Nephron (organoid): ENCODE results near the gene PROC.

Source experiments
- H3K27ac Mint-ChIP-seq, 3 experiments: 2 replicates each; pipeline ENCODE4 v1.8.0; 2020; ENCODE audit warnings: mixed read lengths in 3 of 3, mild to moderate bottlenecking in 2 of 3, moderate library complexity in 1 of 3
- H3K27me3 Mint-ChIP-seq: 2 replicates; pipeline ENCODE4 v1.8.0; 2021; ENCODE audit warnings: low read depth, mild to moderate bottlenecking, moderate library complexity, mixed read lengths
- H3K36me3 Mint-ChIP-seq: 2 replicates; pipeline ENCODE4 v1.8.0; 2020; ENCODE audit warnings: low read depth, mixed read lengths
- H3K4me1 Mint-ChIP-seq: 2 replicates; pipeline ENCODE4 v1.8.0; 2020; ENCODE audit warnings: mixed read lengths
- H3K4me3 Mint-ChIP-seq, 3 experiments: 2 replicates each; pipeline ENCODE4 v1.8.0; 2020; ENCODE audit warnings: mild to moderate bottlenecking in 3 of 3, mixed read lengths in 3 of 3, moderate library complexity in 2 of 3
- H3K9me3 Mint-ChIP-seq: 2 replicates; pipeline ENCODE4 v1.8.0; 2020; ENCODE audit warnings: mixed read lengths
- TF ChIP-seq, protein P1 (sequence below), 3 experiments: fragments of 200-600 bp; sonication (generic); IDR thresholded peaks; one replicate each; pipeline ENCODE4 v1.5.0; 2021; ENCODE audit warnings: antibody characterized with exemption in 3 of 3; ENCODE audit not compliant: unreplicated experiment in 3 of 3

PROC gene

DNA sequence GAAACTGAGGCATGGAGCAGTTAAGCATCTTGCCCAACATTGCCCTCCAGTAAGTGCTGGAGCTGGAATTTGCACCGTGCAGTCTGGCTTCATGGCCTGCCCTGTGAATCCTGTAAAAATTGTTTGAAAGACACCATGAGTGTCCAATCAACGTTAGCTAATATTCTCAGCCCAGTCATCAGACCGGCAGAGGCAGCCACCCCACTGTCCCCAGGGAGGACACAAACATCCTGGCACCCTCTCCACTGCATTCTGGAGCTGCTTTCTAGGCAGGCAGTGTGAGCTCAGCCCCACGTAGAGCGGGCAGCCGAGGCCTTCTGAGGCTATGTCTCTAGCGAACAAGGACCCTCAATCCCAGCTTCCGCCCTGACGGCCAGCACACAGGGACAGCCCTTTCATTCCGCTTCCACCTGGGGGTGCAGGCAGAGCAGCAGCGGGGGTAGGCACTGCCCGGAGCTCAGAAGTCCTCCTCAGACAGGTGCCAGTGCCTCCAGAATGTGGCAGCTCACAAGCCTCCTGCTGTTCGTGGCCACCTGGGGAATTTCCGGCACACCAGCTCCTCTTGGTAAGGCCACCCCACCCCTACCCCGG lies 1.3 kb downstream of the PROC start:
- Mint-ChIP-seq H3K4me3 (no peak overlapping the region), H3K9me3 (no peaks in the 10 kb centered on the region)

DNA sequence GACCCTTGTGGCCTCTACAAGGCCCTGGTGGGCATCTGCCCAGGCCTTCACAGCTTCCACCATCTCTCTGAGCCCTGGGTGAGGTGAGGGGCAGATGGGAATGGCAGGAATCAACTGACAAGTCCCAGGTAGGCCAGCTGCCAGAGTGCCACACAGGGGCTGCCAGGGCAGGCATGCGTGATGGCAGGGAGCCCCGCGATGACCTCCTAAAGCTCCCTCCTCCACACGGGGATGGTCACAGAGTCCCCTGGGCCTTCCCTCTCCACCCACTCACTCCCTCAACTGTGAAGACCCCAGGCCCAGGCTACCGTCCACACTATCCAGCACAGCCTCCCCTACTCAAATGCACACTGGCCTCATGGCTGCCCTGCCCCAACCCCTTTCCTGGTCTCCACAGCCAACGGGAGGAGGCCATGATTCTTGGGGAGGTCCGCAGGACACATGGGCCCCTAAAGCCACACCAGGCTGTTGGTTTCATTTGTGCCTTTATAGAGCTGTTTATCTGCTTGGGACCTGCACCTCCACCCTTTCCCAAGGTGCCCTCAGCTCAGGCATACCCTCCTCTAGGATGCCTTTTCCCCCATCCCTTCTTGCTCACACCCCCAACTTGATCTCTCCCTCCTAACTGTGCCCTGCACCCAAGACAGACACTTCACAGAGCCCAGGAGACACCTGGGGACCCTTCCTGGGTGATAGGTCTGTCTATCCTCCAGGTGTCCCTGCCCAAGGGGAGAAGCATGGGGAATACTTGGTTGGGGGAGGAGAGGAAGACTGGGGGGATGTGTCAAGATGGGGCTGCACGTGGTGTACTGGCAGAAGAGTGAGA lies 2.0 kb downstream of the PROC start:
- H3K27ac Mint-ChIP-seq, result no peak overlapping the region
- peaks cover 72% of the 10 kb centered on the region for H3K27me3 Mint-ChIP-seq
- no peaks in the 10 kb centered on the region for H3K36me3 Mint-ChIP-seq
- H3K4me1 Mint-ChIP-seq, result peaks cover 35% of the 10 kb centered on the region
- H3K4me3 Mint-ChIP-seq, result no peak overlapping the region
- no peaks in the 10 kb centered on the region for H3K9me3 Mint-ChIP-seq
- TF ChIP-seq, protein P1, sequence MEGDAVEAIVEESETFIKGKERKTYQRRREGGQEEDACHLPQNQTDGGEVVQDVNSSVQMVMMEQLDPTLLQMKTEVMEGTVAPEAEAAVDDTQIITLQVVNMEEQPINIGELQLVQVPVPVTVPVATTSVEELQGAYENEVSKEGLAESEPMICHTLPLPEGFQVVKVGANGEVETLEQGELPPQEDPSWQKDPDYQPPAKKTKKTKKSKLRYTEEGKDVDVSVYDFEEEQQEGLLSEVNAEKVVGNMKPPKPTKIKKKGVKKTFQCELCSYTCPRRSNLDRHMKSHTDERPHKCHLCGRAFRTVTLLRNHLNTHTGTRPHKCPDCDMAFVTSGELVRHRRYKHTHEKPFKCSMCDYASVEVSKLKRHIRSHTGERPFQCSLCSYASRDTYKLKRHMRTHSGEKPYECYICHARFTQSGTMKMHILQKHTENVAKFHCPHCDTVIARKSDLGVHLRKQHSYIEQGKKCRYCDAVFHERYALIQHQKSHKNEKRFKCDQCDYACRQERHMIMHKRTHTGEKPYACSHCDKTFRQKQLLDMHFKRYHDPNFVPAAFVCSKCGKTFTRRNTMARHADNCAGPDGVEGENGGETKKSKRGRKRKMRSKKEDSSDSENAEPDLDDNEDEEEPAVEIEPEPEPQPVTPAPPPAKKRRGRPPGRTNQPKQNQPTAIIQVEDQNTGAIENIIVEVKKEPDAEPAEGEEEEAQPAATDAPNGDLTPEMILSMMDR (IDR thresholded peaks at IDR 0.05; ENCODE audit: unreplicated experiment in 3 of 3), result no peak

More for the DNA sequence above, 1.3 kb downstream of the PROC start:
- peaks cover 66% of the 10 kb centered on the region for H3K27me3 Mint-ChIP-seq
- peaks cover 39% of the 10 kb centered on the region for H3K4me1 Mint-ChIP-seq
- no peak overlapping the region for H3K27ac Mint-ChIP-seq
- no peaks in the 10 kb centered on the region for H3K36me3 Mint-ChIP-seq
- TF ChIP-seq, protein P1 (IDR thresholded peaks at IDR 0.05; ENCODE audit: unreplicated experiment in 3 of 3), result no peak

DNA sequence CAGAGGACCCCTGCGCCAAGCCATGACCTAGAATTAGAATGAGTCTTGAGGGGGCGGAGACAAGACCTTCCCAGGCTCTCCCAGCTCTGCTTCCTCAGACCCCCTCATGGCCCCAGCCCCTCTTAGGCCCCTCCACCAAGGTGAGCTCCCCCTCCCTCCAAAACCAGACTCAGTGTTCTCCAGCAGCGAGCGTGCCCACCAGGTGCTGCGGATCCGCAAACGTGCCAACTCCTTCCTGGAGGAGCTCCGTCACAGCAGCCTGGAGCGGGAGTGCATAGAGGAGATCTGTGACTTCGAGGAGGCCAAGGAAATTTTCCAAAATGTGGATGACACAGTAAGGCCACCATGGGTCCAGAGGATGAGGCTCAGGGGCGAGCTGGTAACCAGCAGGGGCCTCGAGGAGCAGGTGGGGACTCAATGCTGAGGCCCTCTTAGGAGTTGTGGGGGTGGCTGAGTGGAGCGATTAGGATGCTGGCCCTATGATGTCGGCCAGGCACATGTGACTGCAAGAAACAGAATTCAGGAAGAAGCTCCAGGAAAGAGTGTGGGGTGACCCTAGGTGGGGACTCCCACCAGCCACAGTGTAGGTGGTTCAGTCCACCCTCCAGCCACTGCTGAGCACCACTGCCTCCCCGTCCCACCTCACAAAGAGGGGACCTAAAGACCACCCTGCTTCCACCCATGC lies 3.0 kb downstream of the PROC start:
- TF ChIP-seq, protein P1 (IDR thresholded peaks at IDR 0.05; ENCODE audit: unreplicated experiment in 3 of 3), result no peak
- H3K9me3 Mint-ChIP-seq, result no peaks in the 10 kb centered on the region
- peak overlapping the region in 2 of 3 experiments; percentile 45 to 58 for H3K4me3 Mint-ChIP-seq
- peaks cover 71% of the 10 kb centered on the region for H3K27me3 Mint-ChIP-seq
- peaks cover 30% of the 10 kb centered on the region for H3K4me1 Mint-ChIP-seq
- H3K27ac Mint-ChIP-seq, result no peak overlapping the region
- no peaks in the 10 kb centered on the region for H3K36me3 Mint-ChIP-seq

DNA sequence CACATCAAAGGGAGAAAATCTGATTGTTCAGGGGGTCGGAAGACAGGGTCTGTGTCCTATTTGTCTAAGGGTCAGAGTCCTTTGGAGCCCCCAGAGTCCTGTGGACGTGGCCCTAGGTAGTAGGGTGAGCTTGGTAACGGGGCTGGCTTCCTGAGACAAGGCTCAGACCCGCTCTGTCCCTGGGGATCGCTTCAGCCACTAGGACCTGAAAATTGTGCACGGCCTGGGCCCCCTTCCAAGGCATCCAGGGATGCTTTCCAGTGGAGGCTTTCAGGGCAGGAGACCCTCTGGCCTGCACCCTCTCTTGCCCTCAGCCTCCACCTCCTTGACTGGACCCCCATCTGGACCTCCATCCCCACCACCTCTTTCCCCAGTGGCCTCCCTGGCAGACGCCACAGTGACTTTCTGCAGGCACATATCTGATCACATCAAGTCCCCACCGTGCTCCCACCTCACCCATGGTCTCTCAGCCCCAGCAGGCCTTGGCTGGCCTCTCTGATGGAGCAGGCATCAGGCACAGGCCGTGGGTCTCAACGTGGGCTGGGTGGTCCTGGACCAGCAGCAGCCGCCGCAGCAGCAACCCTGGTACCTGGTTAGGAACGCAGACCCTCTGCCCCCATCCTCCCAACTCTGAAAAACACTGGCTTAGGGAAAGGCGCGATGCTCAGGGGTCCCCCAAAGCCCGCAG lies 3.8 kb downstream of the PROC start:
- no peaks in the 10 kb centered on the region for H3K9me3 Mint-ChIP-seq
- no peak overlapping the region for H3K27ac Mint-ChIP-seq
- H3K4me3 Mint-ChIP-seq, result peak overlapping the region; percentile 45 to 68 (median 63)
- TF ChIP-seq, protein P1 (IDR thresholded peaks at IDR 0.05; ENCODE audit: unreplicated experiment in 3 of 3), result no peak
- peaks cover 22% of the 10 kb centered on the region for H3K4me1 Mint-ChIP-seq
- peaks cover 67% of the 10 kb centered on the region for H3K27me3 Mint-ChIP-seq
- H3K36me3 Mint-ChIP-seq, result no peaks in the 10 kb centered on the region

DNA sequence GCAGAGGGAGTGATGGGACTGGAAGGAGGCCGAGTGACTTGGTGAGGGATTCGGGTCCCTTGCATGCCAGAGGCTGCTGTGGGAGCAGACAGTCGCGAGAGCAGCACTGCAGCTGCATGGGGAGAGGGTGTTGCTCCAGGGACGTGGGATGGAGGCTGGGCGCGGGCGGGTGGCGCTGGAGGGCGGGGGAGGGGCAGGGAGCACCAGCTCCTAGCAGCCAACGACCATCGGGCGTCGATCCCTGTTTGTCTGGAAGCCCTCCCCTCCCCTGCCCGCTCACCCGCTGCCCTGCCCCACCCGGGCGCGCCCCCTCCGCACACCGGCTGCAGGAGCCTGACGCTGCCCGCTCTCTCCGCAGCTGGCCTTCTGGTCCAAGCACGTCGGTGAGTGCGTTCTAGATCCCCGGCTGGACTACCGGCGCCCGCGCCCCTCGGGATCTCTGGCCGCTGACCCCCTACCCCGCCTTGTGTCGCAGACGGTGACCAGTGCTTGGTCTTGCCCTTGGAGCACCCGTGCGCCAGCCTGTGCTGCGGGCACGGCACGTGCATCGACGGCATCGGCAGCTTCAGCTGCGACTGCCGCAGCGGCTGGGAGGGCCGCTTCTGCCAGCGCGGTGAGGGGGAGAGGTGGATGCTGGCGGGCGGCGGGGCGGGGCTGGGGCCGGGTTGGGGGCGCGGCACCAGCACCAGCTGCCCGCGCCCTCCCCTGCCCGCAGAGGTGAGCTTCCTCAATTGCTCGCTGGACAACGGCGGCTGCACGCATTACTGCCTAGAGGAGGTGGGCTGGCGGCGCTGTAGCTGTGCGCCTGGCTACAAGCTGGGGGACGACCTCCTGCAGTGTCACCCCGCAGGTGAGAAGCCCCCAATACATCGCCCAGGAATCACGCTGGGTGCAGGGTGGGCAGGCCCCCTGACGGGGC lies 4.6 kb downstream of the PROC start:
- peak overlapping the region; percentile 39 to 78 (median 63) for H3K4me3 Mint-ChIP-seq
- H3K27ac Mint-ChIP-seq, result no peak overlapping the region
- TF ChIP-seq, protein P1 (IDR thresholded peaks at IDR 0.05; ENCODE audit: unreplicated experiment in 3 of 3), result no peak
- H3K4me1 Mint-ChIP-seq, result peaks cover 16% of the 10 kb centered on the region
- no peaks in the 10 kb centered on the region for H3K36me3 Mint-ChIP-seq
- peaks cover 62% of the 10 kb centered on the region for H3K27me3 Mint-ChIP-seq
- H3K9me3 Mint-ChIP-seq, result no peaks in the 10 kb centered on the region
